Type B pancreatic cell (in vitro differentiated cells): ENCODE data around the gene TACR1. TPM values are rescaled to one million over a fixed set of nuclear protein-coding genes. Genes with fewer than 3 reads are reported as not detected.

Experiments used
- DNase-seq: peaks from one replicate; pipeline ENCODE4 v3.0.0; 2021; ENCODE audit warnings: mixed read lengths; ENCODE audit not compliant: unreplicated experiment; ENCODE audit errors: extremely low spot score
- H3K27ac Mint-ChIP-seq: 2 replicates; pipeline ENCODE4 v1.8.0; 2021; ENCODE audit warnings: mild to moderate bottlenecking, mixed read lengths
- H3K27me3 Mint-ChIP-seq: 2 replicates; pipeline ENCODE4 v1.8.0; 2021; ENCODE audit warnings: mixed read lengths
- H3K36me3 Mint-ChIP-seq: 2 replicates; pipeline ENCODE4 v1.8.0; 2021; ENCODE audit warnings: mixed read lengths
- H3K4me1 Mint-ChIP-seq: one replicate; pipeline ENCODE4 v1.8.0; 2021; ENCODE audit warnings: mixed read lengths; ENCODE audit not compliant: unreplicated experiment
- H3K4me3 Mint-ChIP-seq: 2 replicates; pipeline ENCODE4 v1.8.0; 2021; ENCODE audit warnings: mild to moderate bottlenecking, mixed read lengths
- H3K9me3 Mint-ChIP-seq: 2 replicates; pipeline ENCODE4 v1.8.0; 2021; ENCODE audit warnings: mixed read lengths
- CTCF ChIP-seq: fragments of 200-600 bp; sonication (generic); conservative IDR thresholded peaks from 2 replicates; pipeline ENCODE4 v1.5.0; 2021; ENCODE audit warnings: antibody characterized with exemption, mild to moderate bottlenecking
- total RNA-seq: library from RNA; stranded (reverse); gene quantifications from 2 replicates; pipeline ENCODE4 v1.2.1, GENCODE V29; 2021; ENCODE audit warnings: low replicate concordance

The TACR1 gene
- total RNA-seq, 1 donor from 2014 or later: 1.5 TPM

DNA sequence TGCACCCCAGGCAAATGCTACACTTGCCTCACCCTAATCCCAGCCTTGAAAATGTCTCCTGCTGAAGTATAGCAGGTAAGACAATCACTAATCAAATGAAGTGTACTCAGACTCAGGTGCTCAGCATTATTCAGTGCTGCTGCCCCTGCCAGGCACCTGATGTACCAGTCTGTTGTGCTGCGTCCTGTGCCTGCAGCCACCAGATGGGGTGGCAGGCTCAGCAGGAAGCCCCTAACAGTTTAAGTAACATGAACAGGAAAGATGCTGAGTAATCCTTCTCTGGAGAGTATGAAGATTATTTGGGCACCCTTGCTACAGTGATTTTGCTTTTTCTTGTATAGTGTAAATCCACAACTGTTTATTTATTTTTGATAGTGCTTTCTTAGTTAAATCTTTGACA lies 69.1 kb downstream of the TACR1 start:
- no peak for DNase-seq
- no peaks in the 10 kb centered on the region for H3K36me3 Mint-ChIP-seq
- no peaks in the 10 kb centered on the region for H3K9me3 Mint-ChIP-seq
- no peak overlapping the region for H3K27ac Mint-ChIP-seq
- TF ChIP-seq CTCF: peak; percentile 27
- no peak overlapping the region for H3K4me3 Mint-ChIP-seq
- no peaks in the 10 kb centered on the region for H3K27me3 Mint-ChIP-seq
- peaks cover 19% of the 10 kb centered on the region for H3K4me1 Mint-ChIP-seq

GRCh38 chr2:75123876-75124275 lies 75.4 kb downstream of the TACR1 start:
- Mint-ChIP-seq H3K9me3 (no peaks in the 10 kb centered on the region), H3K27ac (no peak overlapping the region), H3K4me3 (no peak overlapping the region), H3K36me3 (no peaks in the 10 kb centered on the region), H3K4me1 (no peaks in the 10 kb centered on the region), H3K27me3 (no peaks in the 10 kb centered on the region)
- TF ChIP-seq CTCF: no peak
- DNase-seq: no peak

DNA sequence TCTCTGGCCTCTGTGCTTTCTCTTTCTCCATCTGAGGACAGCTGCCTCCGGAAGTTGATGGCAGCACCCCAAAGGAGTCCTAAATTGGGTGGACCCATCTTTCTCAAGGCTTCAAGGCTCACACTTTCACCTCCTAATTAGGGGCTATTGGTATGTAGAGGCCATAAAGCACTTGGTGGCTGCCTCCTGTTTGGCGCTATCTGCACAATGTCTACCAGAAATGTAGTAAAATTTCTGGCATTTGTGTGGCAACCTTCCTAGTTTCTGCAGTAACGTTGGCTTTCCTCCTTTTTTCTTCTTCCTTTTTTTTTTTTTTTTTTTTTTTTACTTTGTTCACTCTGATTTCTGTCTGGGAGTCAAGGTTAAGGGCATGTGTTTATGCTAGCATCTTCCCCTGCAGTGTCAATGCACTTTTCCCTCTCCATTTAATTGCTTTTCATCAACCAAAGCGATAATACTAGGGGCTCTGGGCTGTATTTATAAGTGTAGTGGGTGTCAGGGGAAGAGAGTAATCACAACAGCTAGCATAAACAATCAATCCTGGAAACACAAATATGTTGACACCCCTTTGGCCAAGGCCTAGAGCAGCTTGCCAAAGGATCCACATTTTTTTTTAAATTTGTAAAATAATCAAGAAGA lies 86.0 kb downstream of the TACR1 start:
- H3K4me3 Mint-ChIP-seq: no peak overlapping the region
- H3K27ac Mint-ChIP-seq: no peak overlapping the region
- peaks cover 14% of the 10 kb centered on the region for H3K4me1 Mint-ChIP-seq
- H3K27me3 Mint-ChIP-seq: no peaks in the 10 kb centered on the region
- TF ChIP-seq CTCF: no peak
- DNase-seq: no peak
- no peaks in the 10 kb centered on the region for H3K9me3 Mint-ChIP-seq
- no peaks in the 10 kb centered on the region for H3K36me3 Mint-ChIP-seq

DNA sequence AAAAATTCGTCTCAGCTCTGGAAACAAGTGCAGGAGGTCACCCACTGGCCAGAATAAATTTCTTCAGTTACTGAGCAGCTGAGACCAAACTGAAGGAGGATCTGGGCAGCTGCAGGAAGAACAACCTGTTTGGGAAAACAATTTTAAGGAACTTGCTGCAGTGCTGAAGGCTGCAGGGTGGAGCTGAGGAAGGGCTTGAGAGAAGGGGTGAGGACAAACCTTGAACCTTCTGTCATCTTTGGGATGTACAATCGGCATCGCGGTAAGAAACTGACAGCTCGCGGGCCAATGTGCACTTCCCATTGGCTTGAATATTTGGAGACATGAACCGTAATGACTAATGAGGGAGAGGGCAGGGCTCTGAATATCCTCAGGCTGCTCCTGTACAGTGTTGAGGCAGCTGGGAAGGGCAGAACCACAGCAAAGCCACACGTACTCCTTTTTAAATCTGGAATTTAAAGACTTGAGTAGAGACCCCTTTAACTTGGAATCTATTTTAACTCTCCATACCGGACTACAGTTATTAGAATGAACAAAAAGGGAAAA lies 90.3 kb downstream of the TACR1 start:
- H3K9me3 Mint-ChIP-seq: no peaks in the 10 kb centered on the region
- H3K4me1 Mint-ChIP-seq: peaks cover 14% of the 10 kb centered on the region
- H3K4me3 Mint-ChIP-seq: no peak overlapping the region
- H3K36me3 Mint-ChIP-seq: no peaks in the 10 kb centered on the region
- no peak for DNase-seq
- TF ChIP-seq CTCF: no peak
- no peaks in the 10 kb centered on the region for H3K27me3 Mint-ChIP-seq
- no peak overlapping the region for H3K27ac Mint-ChIP-seq

DNA sequence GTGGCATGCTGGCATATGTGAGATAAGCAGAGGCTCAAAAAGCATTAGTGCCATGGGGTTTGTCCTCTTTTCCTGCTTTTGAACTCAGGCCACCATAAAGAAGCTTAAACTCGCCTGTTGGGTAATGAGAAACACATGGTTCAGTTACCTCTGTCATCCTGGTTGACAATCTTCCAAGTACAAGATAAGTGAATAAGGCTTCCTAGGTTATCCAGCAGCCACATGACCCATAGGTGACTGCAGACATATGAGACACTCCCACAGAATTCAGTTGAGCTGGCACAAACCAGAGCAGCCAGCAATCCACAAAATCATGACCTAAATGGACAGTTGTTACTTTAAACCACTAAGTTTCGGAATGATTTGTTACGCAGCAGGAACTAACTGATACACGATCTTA lies 97.3 kb downstream of the TACR1 start:
- H3K9me3 Mint-ChIP-seq: no peaks in the 10 kb centered on the region
- no peak overlapping the region for H3K27ac Mint-ChIP-seq
- TF ChIP-seq CTCF: no peak
- no peak overlapping the region for H3K4me3 Mint-ChIP-seq
- DNase-seq: no peak
- no peaks in the 10 kb centered on the region for H3K36me3 Mint-ChIP-seq
- peaks cover 13% of the 10 kb centered on the region for H3K4me1 Mint-ChIP-seq
- H3K27me3 Mint-ChIP-seq: peaks cover 4% of the 10 kb centered on the region
